ENCODE data around the gene MAML2. TPM values are rescaled to one million over a fixed set of nuclear protein-coding genes. Genes with fewer than 3 reads are reported as not detected.
A peak's percentile ranks its signal among the peaks of the same experiment; 100 is the strongest.

The MAML2 gene
- total and polyA plus RNA-seq, 9 of the 15 experiments (the other 6 are each of a cell fraction or from before 2014, with no cell fraction given) = 0.79 to 6.8 (median 4.8) TPM

DNA sequence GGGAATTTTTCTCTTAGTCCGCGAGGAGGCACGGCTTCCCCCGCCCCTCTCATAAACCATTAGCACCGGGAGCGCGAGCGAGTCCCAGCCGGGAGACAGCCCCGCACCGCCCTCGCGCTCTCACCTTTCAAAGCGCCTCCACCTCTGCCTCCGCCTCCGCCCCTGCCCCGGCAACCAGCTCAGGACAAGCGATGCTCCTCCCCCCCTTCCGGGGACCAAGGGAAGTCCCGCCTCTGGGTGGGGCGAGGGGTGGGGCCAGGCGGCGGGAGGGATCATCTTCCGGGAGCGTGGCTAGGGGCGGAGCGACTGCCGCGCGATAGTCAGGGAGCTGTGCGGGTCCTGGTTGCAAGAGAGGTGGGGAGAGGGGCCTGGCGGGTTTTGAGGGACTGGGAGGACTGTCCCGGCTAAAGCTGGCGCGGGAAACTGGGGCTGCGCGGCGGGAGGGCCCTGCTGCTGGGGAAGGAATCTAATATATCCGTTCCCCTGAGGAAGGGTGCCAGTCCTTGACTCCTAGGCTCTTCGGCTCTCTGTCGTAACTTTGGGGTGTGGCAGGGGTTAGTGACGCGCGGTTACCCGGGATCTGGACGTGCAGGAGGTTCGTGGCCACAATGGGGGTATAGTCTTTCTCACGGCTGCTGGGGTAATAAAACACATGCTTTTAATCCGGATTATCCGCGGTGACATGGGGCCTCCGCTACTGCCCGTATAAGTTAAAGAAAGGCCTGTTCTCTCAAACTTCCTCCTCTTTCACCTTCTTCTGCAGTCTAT lies 46.9 kb upstream of the MAML2 start, which contains the start of the genes CCDC82 and JRKL (continued):
- TF ChIP-seq, protein P1, sequence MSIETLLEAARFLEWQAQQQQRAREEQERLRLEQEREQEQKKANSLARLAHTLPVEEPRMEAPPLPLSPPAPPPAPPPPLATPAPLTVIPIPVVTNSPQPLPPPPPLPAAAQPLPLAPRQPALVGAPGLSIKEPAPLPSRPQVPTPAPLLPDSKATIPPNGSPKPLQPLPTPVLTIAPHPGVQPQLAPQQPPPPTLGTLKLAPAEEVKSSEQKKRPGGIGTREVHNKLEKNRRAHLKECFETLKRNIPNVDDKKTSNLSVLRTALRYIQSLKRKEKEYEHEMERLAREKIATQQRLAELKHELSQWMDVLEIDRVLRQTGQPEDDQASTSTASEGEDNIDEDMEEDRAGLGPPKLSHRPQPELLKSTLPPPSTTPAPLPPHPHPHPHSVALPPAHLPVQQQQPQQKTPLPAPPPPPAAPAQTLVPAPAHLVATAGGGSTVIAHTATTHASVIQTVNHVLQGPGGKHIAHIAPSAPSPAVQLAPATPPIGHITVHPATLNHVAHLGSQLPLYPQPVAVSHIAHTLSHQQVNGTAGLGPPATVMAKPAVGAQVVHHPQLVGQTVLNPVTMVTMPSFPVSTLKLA (conservative IDR thresholded peaks at IDR 0.05) = peak; percentile 73 to 77; a peak in 3 of 4 replicates
- TF ChIP-seq PTBP1 (IDR thresholded peaks at IDR 0.05; ENCODE audit: low read depth, low read length) = no peak
- no peak for TF ChIP-seq FUS (optimal IDR thresholded peaks at IDR 0.05; ENCODE audit: low read depth, low read length)
- TF ChIP-seq, protein P2, sequence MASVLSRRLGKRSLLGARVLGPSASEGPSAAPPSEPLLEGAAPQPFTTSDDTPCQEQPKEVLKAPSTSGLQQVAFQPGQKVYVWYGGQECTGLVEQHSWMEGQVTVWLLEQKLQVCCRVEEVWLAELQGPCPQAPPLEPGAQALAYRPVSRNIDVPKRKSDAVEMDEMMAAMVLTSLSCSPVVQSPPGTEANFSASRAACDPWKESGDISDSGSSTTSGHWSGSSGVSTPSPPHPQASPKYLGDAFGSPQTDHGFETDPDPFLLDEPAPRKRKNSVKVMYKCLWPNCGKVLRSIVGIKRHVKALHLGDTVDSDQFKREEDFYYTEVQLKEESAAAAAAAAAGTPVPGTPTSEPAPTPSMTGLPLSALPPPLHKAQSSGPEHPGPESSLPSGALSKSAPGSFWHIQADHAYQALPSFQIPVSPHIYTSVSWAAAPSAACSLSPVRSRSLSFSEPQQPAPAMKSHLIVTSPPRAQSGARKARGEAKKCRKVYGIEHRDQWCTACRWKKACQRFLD (CRISPR knock-in tag; IDR thresholded peaks at IDR 0.05) = peak; percentile 83
- TF ChIP-seq SAFB (IDR thresholded peaks at IDR 0.05; ENCODE audit: borderline replicate concordance, low read depth, low read length) = no peak
- TF ChIP-seq ZNF140 (CRISPR knock-in tag; IDR thresholded peaks at IDR 0.05) = no peak
- TF ChIP-seq, protein P3, sequence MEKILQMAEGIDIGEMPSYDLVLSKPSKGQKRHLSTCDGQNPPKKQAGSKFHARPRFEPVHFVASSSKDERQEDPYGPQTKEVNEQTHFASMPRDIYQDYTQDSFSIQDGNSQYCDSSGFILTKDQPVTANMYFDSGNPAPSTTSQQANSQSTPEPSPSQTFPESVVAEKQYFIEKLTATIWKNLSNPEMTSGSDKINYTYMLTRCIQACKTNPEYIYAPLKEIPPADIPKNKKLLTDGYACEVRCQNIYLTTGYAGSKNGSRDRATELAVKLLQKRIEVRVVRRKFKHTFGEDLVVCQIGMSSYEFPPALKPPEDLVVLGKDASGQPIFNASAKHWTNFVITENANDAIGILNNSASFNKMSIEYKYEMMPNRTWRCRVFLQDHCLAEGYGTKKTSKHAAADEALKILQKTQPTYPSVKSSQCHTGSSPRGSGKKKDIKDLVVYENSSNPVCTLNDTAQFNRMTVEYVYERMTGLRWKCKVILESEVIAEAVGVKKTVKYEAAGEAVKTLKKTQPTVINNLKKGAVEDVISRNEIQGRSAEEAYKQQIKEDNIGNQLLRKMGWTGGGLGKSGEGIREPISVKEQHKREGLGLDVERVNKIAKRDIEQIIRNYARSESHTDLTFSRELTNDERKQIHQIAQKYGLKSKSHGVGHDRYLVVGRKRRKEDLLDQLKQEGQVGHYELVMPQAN (IDR thresholded peaks at IDR 0.05; ENCODE audit: borderline replicate concordance) = peak; percentile 15; the same call in 1 of the 2 replicates
- TF ChIP-seq RB1 (IDR thresholded peaks at IDR 0.05; ENCODE audit: low read depth) = 0 out of 2 replicates have a peak, but pooled peaks have one; percentile 9
- TF ChIP-seq RBFOX2 (IDR thresholded peaks at IDR 0.05; ENCODE audit: low read depth, low read length) = peak; percentile 93
- TF ChIP-seq CBX5 (IDR thresholded peaks at IDR 0.05; ENCODE audit: borderline replicate concordance, low read depth) = 0 out of 2 replicates have a peak, but pooled peaks have one; percentile 5
- no peak for TF ChIP-seq ZNF174 (CRISPR knock-in tag; IDR thresholded peaks at IDR 0.05)

All from K562 (cell line).